ENCODE results near the gene CIAO2B.
"Not testable (repeated sequence)": the region's sequence is repeated elsewhere in the genome, so short reads cannot be mapped to it uniquely, and the experiment has no call there.

- not testable (repeated sequence) for TF ChIP-seq CTCF (IDR thresholded peaks at IDR 0.05; ENCODE audit: borderline replicate concordance, extremely low read depth, low read length, poor library complexity, severe bottlenecking); EZH2 (IDR thresholded peaks at IDR 0.05; ENCODE audit: borderline replicate concordance, low read depth, low read length, severe bottlenecking)
Measured at GRCh38 chr16:66955363-66956153, 21.4 kb upstream of the CIAO2B start.

Data from DND-41 (cell line).